Hindlimb muscle (tissue), 1 donor: ENCODE measurements around the gene CENPC. TPM values are rescaled to one million over a fixed set of nuclear protein-coding genes. Genes with fewer than 3 reads are reported as not detected.
"Not testable (repeated sequence)": the region's sequence is repeated elsewhere in the genome, so short reads cannot be mapped to it uniquely, and the experiment has no call there.

Experiments used
- DNase-seq: peaks from one replicate; pipeline ENCODE4 v3.0.0-alpha.2; 2013
- polyA plus RNA-seq: library from polyadenylated mRNA; unstranded; fragments of 120-200 nt; gene quantifications from one replicate; pipeline ENCODE4 v1.2.1, GENCODE V29; 2013; ENCODE audit not compliant: insufficient read length

CENPC gene
- polyA plus RNA-seq: 12.9 TPM

DNA sequence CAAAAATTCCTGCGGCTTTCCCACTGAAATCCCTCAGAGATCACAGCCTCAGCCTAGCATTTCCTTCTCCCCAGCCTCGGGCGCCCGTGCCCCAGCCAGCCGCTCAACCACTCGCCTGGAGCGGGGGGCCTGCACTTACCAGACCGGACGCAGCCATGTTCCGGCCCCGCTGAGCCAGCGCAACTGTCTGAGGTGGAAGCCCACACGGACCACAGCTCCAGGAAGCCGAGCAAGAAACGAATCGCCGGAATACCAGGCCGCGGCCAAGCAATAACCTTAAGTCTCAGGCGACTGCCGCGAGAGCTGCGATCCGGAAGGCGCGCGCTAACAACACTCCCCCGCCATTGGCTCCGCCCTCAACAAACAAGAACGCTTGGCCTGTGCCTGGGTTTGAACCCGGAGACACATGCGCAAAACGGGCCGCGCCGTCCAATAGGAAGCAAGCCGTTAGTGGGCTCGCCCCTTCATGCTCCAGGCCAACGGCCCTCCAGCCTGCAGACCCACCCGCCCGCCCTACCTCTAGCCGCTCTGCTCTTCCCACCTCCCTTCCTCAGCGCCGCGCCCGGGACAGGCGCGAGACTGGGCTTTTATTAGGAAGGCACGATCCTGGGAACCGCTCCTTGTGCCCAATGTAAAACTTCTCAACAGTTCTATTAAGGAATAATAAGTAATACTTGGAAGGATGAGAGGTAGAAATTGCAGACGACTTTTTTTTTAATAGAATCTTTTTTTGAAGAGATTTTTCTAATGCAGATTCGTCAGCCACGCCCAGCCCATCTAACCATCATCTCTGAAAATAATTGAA, at the start of gene CENPC:
Gene CENPC, minus strand, starts transcription at position 305 of the 805 bp plus-strand sequence. Its CDS starts 148 bp downstream, at position 157.
- DNase-seq: peak; percentile 95

DNA sequence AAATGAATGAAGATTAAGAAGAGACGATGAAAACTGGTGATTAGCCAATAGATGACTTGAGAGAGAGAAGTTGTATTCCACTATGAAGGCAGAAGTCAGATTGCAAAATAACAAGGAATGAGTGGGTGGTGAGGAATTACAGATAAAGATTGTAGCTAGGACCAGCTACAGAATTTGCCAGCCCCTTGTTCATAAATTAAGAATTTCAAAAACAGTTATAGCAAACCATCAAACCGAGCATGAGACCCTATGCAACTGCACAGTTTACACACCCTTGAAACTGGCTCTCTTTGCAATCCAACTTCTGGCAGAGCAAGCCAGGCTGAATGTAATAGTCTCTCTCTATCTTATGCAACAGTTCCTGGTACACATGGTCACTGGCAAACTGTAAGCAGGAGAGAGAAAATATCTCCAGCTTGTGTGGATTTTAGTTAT, 48.5 kb upstream of the CENPC start:
- DNase-seq: no peak

GRCh38 chr4:67587156-67587555, 41.9 kb upstream of the CENPC start:
- DNase-seq: no peak

GRCh38 chr4:67584496-67584895, 39.2 kb upstream of the CENPC start:
- no peak for DNase-seq

DNA sequence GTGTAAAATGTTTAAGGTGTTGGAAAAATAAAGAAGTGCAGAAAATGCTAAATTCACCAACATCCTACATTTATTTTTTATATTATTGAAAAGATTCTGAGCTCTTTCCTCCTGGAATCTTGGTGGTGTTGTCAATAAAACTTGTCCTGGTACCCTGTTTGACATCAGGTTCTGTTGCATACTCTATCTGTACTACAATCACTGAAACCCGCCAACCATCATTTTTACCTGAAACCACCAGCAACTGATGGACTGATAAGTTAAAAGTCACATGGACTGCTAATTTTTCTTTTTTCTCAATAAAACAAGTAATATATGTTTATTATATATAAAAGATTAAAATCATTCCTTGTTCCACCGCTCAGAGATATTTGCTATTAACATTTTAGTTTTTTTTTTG, 36.6 kb upstream of the CENPC start:
- DNase-seq: no peak

DNA sequence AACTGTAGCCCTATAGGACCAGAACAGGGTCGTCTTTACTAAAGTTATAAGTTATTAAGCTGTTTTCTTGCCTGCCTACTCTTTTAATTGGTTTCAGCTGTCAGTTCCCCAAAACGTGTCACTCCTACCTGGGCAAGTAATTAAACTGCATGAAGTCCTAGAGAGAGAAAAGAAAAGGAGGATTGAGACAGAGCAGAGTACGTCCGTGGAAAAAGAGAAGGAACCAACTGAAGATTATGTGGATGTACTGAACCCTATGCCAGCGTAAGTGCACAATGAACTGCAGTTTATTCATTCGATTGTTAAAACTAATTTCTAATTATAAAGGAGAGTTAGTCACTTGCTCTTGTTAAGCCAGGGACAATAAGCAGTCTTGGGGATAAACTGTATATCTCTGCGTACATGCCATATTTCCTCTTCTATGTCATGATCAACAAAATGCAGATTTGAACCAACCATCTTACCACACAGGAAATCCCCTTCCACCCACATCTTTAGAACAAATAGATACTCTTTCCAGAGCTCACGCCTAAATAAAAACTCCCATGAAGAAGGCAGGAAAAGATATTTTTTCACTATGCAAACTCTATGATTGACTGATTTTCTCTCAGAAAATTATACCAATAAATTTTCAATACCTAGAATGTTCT, 36.0 kb upstream of the CENPC start:
- no peak for DNase-seq

- no peak for DNase-seq
Observed at GRCh38 chr4:67580577-67580976, 35.3 kb upstream of the CENPC start.

GRCh38 chr4:67576538-67576937, 31.2 kb upstream of the CENPC start:
- no peak for DNase-seq

DNA sequence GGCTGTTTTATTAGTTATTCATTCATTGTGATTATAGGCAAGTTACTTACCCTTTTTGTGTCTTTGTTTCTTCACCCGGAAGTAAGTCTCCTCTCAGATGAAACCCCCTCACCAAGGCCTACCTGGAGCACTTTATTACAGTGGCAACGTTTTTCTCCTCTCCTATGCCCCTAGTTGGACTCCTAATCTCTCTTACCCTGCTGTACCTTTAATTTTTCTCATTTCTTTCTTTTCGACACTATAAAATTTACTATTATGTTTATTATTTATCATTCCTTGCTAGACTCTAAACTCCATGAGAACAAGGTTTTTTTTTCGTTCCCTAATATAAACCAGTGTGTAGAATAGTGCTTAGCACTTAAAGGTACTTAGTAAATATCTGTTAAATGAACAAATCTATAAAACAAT, 30.8 kb upstream of the CENPC start:
- DNase-seq: no peak

GRCh38 chr4:67575232-67576058, 30.1 kb upstream of the CENPC start:
- no peak for DNase-seq

- DNase-seq: no peak
Observed at GRCh38 chr4:67573193-67573592, 27.9 kb upstream of the CENPC start.

GRCh38 chr4:67571975-67572374, 26.7 kb upstream of the CENPC start:
- DNase-seq: no peak

GRCh38 chr4:67570537-67570936, 25.2 kb upstream of the CENPC start:
- DNase-seq: no peak

- no peak for DNase-seq
Observed at GRCh38 chr4:67568820-67569219, 23.5 kb upstream of the CENPC start.

DNA sequence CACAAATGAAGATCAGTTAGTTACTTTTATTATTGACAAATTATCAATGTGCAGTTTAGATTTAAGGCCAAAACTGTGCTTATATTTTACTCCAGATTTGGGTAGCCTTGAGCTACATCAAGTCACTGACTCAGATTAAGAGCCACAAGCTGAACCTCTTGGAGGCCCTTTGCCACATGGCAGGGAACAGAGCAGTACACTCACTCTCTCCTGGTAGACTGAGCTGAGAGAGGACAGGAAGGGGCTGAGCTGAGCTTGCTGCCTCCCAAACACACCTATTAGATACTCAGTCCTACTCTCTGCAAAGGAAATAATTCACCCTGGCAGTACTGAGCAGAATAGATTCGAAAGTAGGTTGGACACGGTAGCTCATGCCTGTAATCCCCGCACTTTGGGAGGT, 21.0 kb upstream of the CENPC start:
- no peak for DNase-seq

- DNase-seq: no peak
Observed at GRCh38 chr4:67565284-67565683, 20.0 kb upstream of the CENPC start.

DNA sequence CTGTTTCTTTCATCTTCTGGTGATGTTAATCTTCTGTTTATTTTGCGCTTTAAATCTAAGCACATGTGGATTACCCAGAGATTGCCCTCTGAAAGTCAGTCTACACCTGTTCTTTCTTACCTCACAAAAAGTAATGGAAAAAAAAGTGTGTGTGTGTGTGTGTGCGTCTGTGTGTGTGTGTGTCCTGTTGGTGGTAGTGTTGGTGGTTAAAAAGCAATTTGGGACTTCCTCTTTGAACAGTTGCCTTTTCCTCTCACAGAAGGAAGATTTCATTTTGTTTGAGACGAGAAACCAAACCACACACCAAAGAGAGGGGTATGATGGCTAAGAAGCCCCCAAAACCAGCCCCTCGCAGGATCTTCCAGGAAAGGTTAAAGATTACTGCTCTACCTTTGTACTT, 13.2 kb upstream of the CENPC start, which contains the start of gene STAP1:
Gene STAP1, plus strand, starts transcription at position 235 of the 400 bp plus-strand sequence. Its CDS starts 83 bp downstream, at position 318.
- no peak for DNase-seq

- DNase-seq: no peak
Observed at GRCh38 chr4:67556436-67556835, 11.1 kb upstream of the CENPC start.

DNA sequence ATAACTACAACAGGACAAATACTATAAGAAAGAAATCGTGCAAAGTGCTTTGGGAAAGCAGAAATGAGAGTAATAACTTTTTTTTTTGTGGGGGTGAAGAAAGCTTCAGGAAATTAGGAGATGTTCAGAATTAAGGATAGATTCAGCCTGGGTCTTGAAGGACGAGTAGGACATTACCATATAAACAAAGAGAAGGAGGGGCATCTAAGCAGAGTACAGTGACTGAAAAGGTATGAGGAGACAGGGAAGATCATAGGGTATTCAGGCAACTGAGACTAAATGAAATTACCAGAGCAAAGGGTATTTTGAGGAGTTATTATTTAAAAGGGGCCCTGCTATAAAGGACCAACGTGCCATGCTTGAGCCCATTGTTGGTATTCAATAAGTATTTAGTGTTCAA, 10.1 kb upstream of the CENPC start:
- no peak for DNase-seq

DNA sequence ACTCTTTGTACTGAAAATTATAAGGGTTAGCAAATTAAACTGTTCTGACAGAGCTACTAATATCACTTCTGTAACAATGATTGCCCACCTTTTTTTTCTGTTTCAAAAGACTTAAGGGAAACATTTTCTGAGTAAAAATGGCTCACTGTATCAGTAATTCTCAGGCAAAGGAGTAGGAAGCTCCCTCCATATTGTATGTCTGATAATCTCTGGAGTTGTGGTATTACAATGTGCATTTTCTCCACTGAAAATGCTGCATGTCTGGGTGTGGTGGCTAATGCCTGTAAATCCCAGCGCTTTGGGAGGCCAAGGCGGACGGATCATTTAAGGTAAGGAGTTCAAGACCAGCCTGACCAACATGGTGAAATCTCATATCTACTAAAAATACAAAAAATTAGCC, 8.8 kb upstream of the CENPC start:
- DNase-seq: no peak

DNA sequence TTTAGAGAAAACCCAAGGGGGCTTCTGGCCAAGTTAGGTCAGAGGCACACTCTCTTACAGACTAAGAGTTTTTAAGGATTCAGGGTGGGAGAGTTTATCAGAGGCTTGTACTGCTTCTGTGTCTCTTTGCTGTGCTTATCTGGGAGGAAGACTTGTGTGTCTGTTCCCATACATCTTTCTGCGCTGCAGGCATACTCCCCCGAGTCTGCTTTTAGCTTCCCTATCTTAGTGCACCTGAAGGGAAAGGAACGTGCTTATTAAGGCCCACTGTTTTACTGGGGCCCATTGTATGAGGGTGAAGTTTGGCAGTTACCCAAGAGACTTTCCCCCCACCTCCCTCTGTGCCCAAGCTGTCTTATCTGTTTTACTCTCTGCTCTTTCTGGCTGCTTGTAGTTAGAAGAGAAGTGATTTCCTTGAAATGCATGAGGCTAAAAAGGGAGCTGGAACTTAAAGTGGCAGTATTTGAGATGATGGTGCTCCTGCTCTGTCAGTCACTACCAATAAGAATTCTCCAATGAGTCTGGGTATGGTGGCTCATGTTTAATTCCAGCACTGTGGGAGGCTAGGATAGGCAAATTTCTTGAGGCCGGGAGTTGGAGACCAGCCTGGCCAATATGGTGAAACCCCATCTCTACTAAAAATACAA, 7.0 kb upstream of the CENPC start:
- DNase-seq: not testable (repeated sequence)

GRCh38 chr4:67550857-67551256, 5.6 kb upstream of the CENPC start:
- DNase-seq: no peak

GRCh38 chr4:67550451-67550850, 5.1 kb upstream of the CENPC start:
- no peak for DNase-seq
